HG02571 (cell line): Measurements from ENCODE around the gene FBXO17.

Experiments used
- ATAC-seq: cut with Tn5 transposase; IDR thresholded peaks from one replicate; pipeline ENCODE4 v1.9.1; 2021; ENCODE audit warnings: mild to moderate bottlenecking, moderate library complexity; ENCODE audit not compliant: unreplicated experiment

FBXO17 gene

GRCh38 chr19:38894968-38895367, 80.6 kb downstream of the FBXO17 start:
- ATAC-seq = no peak

- ATAC-seq = no peak
Measured at GRCh38 chr19:38893341-38893771, 82.2 kb downstream of the FBXO17 start.

- no peak for ATAC-seq
Measured at GRCh38 chr19:38892841-38893240, 82.7 kb downstream of the FBXO17 start.

- no peak for ATAC-seq
Measured at GRCh38 chr19:38891771-38892170, 83.8 kb downstream of the FBXO17 start.
